Tibial nerve (tissue), 4 donors: Measurements from ENCODE around the gene IL1RAP. TPM values are rescaled to one million over a fixed set of nuclear protein-coding genes. Genes with fewer than 3 reads are reported as not detected.

Experiments
- DNase-seq, 2 donors: peaks; one replicate each; pipeline ENCODE4 v3.0.0-alpha.2; 2019; ENCODE audit warnings: low spot score in 2 of 2
- H3K27ac ChIP-seq, 4 donors: fragments of 200-600 bp; sonication (generic) in 3 of 4; one replicate each; pipeline ENCODE4 v1.5.1; 2017 to 2019; ENCODE audit warnings: mild to moderate bottlenecking in 1 of 4
- H3K27me3 ChIP-seq, 2 donors: fragments of 200-600 bp; sonication (generic) in 1 of 2; one replicate each; pipeline versions ENCODE4 v1.5.1 to v1.6.0; 2017 to 2019
- H3K36me3 ChIP-seq, 3 donors: fragments of 200-600 bp; sonication (generic); one replicate each; pipeline ENCODE4 v1.5.1; 2018 to 2019
- H3K4me1 ChIP-seq, 4 donors: fragments of 200-600 bp; sonication (generic) in 3 of 4; one replicate each; pipeline ENCODE4 v1.5.1; 2017 to 2019
- H3K4me3 ChIP-seq, 4 donors: fragments of 200-600 bp; sonication (generic) in 3 of 4; one replicate each; pipeline ENCODE4 v1.5.1; 2017 to 2019; ENCODE audit warnings: mild to moderate bottlenecking in 1 of 4, moderate library complexity in 1 of 4
- H3K9me3 ChIP-seq, 4 donors: fragments of 200-600 bp; sonication (generic) in 3 of 4; one replicate each; pipeline ENCODE4 v1.5.1; 2017 to 2019
- EP300 ChIP-seq, 2 donors: sonication (generic); formaldehyde crosslinking; IDR thresholded peaks; one replicate each; pipeline ENCODE4 v1.6.1; 2017; ENCODE audit warnings: antibody characterized with exemption in 2 of 2, mild to moderate bottlenecking in 1 of 2
- POLR2A ChIP-seq, 2 donors: fragments of 450-650 bp; IDR thresholded peaks; one replicate each; pipeline ENCODE4 v1.6.1; 2017; ENCODE audit warnings: antibody characterized with exemption in 2 of 2, mild to moderate bottlenecking in 2 of 2, moderate library complexity in 2 of 2
- WGBS, 2 donors: methylation state at CpG; one replicate each; pipeline ENCODE4 v1.1.5; 2018; 5-methylcytosine and 5-hydroxymethylcytosine counted together
- total RNA-seq, 4 donors: library from RNA; depleted of rRNA; stranded (reverse); fragments of >200 nt; gene quantifications; one replicate each; pipeline ENCODE4 v1.1.0, GENCODE V29; 2016
- TF ChIP-seq, protein P1 (sequence below), 5 experiments: fragments of 200-600 bp in 3 of 5; fragments of 450-650 bp in 2 of 5; sonication (generic) in 3 of 5; IDR thresholded peaks; one replicate each; pipeline ENCODE4 v1.5.1; 2016 to 2019; ENCODE audit warnings: antibody characterized with exemption in 5 of 5, mild to moderate bottlenecking in 3 of 5, moderate library complexity in 2 of 5

The IL1RAP gene
- total RNA-seq, 4 donors from 2014 or later: 7.2 to 24.5 (median 11.8) TPM

DNA sequence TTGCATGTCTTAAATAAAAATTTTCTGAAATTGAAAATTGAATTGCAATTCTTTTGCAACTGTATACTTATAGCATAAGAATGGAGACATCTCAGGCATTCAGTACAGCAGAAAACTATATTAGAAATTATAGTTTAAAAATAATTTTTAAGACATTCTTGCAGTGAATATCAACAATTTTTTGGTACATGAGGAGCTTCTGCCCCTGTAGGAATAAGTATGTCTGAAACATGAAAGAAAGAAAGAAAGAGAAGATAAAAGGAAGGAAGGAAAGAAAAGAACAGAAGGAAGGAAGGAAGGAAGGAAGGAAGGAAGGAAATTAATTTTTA lies 183.6 kb downstream of the IL1RAP start:
- no peaks in the 10 kb centered on the region for H3K27me3 ChIP-seq
- H3K4me1 ChIP-seq: peaks cover 0 to 18% (median 0%) of the 10 kb centered on the region in 4 donors
- TF ChIP-seq, protein P1, sequence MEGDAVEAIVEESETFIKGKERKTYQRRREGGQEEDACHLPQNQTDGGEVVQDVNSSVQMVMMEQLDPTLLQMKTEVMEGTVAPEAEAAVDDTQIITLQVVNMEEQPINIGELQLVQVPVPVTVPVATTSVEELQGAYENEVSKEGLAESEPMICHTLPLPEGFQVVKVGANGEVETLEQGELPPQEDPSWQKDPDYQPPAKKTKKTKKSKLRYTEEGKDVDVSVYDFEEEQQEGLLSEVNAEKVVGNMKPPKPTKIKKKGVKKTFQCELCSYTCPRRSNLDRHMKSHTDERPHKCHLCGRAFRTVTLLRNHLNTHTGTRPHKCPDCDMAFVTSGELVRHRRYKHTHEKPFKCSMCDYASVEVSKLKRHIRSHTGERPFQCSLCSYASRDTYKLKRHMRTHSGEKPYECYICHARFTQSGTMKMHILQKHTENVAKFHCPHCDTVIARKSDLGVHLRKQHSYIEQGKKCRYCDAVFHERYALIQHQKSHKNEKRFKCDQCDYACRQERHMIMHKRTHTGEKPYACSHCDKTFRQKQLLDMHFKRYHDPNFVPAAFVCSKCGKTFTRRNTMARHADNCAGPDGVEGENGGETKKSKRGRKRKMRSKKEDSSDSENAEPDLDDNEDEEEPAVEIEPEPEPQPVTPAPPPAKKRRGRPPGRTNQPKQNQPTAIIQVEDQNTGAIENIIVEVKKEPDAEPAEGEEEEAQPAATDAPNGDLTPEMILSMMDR (IDR thresholded peaks at IDR 0.05): no peak
- TF ChIP-seq POLR2A (IDR thresholded peaks at IDR 0.05): no peak
- TF ChIP-seq EP300 (IDR thresholded peaks at IDR 0.05): no peak
- no peaks in the 10 kb centered on the region for H3K36me3 ChIP-seq
- no peaks in the 10 kb centered on the region for H3K9me3 ChIP-seq
- DNase-seq: no peak
- H3K4me3 ChIP-seq: no peak overlapping the region
- no peak overlapping the region for H3K27ac ChIP-seq

DNA sequence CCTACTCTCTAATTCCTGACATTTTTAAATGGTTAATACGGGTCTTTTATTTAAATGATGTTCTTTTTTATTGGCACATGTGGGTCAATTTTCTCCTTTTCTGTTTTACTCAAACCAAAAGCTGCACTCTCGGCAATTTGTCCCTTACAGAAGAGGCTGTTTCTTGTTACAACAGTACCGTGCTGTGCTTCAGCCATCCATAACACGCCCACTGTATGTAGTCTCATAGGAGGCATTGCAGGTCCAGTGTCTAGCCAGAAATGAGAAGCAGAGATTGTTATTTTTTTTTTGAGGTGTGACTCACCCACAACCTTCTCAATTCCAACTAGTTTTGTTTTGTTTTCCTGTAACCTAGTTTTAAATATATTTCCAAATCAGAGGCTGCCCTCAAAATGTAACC lies 184.0 kb downstream of the IL1RAP start:
- Histone ChIP-seq H3K36me3 (no peaks in the 10 kb centered on the region), H3K27me3 (no peaks in the 10 kb centered on the region), H3K27ac (no peak overlapping the region), H3K4me1 (peaks cover 0 to 18% (median 0%) of the 10 kb centered on the region in 4 donors), H3K9me3 (no peaks in the 10 kb centered on the region), H3K4me3 (no peak overlapping the region)
- WGBS, 2 donors: 22 to 26% methylated on average over 4 of the region's 4 CpGs
- DNase-seq: no peak
- TF ChIP-seq EP300 (IDR thresholded peaks at IDR 0.05): no peak
- no peak for TF ChIP-seq POLR2A (IDR thresholded peaks at IDR 0.05)
- TF ChIP-seq, protein P1 (IDR thresholded peaks at IDR 0.05): no peak

DNA sequence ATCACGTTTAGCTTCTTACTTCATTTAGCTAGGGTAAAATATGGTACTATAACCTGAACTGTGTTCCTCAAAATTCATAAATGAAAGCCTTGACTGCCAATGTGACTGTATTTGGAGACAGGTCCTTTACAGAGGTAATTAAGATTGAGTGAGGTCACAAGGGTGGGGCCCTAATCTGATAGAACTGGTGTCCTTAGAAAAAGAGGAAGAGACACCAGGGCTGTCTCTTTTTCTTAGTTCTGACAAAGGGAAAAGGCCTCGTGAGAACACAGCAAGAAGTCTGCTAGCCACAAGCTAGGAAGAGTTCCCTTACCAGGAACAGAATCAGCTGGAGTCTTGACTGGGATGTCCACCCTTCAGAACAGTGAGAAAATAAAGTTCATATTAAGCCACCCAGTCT lies 185.9 kb downstream of the IL1RAP start:
- 78 to 85% methylated on average over 2 of the region's 2 CpGs for WGBS, 2 donors
- no peak overlapping the region for H3K4me3 ChIP-seq
- no peaks in the 10 kb centered on the region for H3K36me3 ChIP-seq
- H3K9me3 ChIP-seq: no peaks in the 10 kb centered on the region
- TF ChIP-seq, protein P1 (IDR thresholded peaks at IDR 0.05): no peak
- TF ChIP-seq EP300 (IDR thresholded peaks at IDR 0.05): no peak
- TF ChIP-seq POLR2A (IDR thresholded peaks at IDR 0.05): no peak
- peaks cover 0 to 18% (median 0%) of the 10 kb centered on the region in 4 donors for H3K4me1 ChIP-seq
- no peak overlapping the region for H3K27ac ChIP-seq
- DNase-seq: no peak
- no peaks in the 10 kb centered on the region for H3K27me3 ChIP-seq

DNA sequence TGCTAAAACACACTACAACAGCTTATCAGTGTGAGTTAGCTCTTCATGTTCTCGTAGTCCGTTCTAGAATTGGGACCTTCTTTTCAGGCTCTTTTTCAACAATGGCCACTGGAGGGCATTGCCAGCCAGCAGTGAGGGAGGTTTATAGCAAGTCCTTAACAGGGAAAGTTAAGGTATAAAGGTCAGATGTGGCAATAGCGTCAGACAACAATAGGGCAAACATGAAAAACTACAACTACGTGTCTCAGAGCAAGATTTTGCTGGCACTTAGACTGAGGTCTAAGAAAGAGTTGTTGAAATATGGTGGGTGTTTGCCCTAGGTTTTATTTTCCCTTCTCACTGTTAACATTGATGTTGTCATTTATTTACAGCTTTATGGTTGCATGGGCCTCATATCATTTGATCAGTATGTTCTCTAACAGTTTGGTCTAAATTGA lies 187.2 kb downstream of the IL1RAP start:
- TF ChIP-seq, protein P1 (IDR thresholded peaks at IDR 0.05): peak in 1 of 5 experiments; percentile 29
- no peak for TF ChIP-seq POLR2A (IDR thresholded peaks at IDR 0.05)
- peaks cover 0 to 18% (median 0%) of the 10 kb centered on the region in 4 donors for H3K4me1 ChIP-seq
- 28 to 33% methylated on average over 4 of the region's 4 CpGs for WGBS, 2 donors
- no peaks in the 10 kb centered on the region for H3K36me3 ChIP-seq
- DNase-seq: no peak
- H3K27me3 ChIP-seq: no peaks in the 10 kb centered on the region
- H3K9me3 ChIP-seq: no peaks in the 10 kb centered on the region
- H3K4me3 ChIP-seq: no peak overlapping the region
- no peak overlapping the region for H3K27ac ChIP-seq

DNA sequence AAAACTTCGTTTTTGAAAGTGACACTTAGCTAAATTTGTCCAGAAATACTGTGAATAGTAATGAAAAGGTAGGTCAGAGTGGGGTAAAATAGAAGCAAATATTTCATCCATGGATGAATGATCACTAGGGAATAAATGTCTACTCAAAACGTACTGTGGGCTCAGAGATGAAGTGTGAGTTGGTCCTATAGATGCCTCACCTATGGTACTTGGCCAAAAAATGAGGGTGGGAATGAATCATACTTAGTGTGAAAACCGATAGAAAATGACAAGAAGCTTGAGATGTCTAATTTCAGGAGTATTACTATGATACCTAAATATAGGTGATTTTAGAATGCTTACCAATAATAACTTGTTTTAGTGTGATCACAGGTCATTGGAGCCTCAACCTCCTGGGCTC lies 192.7 kb downstream of the IL1RAP start:
- Histone ChIP-seq H3K4me1 (no peaks in the 10 kb centered on the region), H3K27me3 (no peaks in the 10 kb centered on the region), H3K27ac (no peak overlapping the region), H3K36me3 (no peaks in the 10 kb centered on the region), H3K9me3 (no peaks in the 10 kb centered on the region), H3K4me3 (no peak overlapping the region)
- 74 to 86% methylated on average over 3 of the region's 3 CpGs for whole genome bisulfite sequencing, 2 donors
- DNase-seq: no peak
- no peak for TF ChIP-seq POLR2A (IDR thresholded peaks at IDR 0.05)
- no peak for TF ChIP-seq EP300 (IDR thresholded peaks at IDR 0.05)
- TF ChIP-seq, protein P1 (IDR thresholded peaks at IDR 0.05): no peak

Other genes starting within 250 kb of the IL1RAP start
- 100 to 1,000 TPM in 3 of 4 donors, 10 to 100 TPM in 1; 74.7 to 208 (median 133) TPM for gene CLDN1, start 191.6 kb upstream of the IL1RAP start, total RNA-seq
- under 1 TPM in 1 of 4 donors, not detected in 3; 0.44 TPM for gene CLDN16, start 125.9 kb upstream of the IL1RAP start, total RNA-seq
- gene TMEM207, start 64.2 kb upstream of the IL1RAP start, total RNA-seq: not detected